Smooth muscle cell of bladder (primary cell): Measurements from ENCODE around the gene LENG8. TPM values are rescaled to one million over a fixed set of nuclear protein-coding genes. Genes with fewer than 3 reads are reported as not detected.

Experiments used
- total RNA-seq: library from RNA; depleted of rRNA; stranded (reverse); fragments of >200 nt; gene quantifications from 2 replicates; pipeline ENCODE4 v1.2.3, GENCODE V29; 2014

The LENG8 gene
- 30.4 and 42.3 TPM in 2 replicates for total RNA-seq

GRCh38 chr19:54448774-54449700 lies at the start of gene LENG8:
TSS of gene LENG8 (plus strand) at chr19:54449199. CDS start at chr19:54451345, 2,146 bp downstream.

GRCh38 chr19:54415208-54415900 lies 33.6 kb upstream of the LENG8 start, which contains the start of gene TTYH1:
TSS of gene TTYH1 (plus strand) at chr19:54415464. CDS start at chr19:54415553, 89 bp downstream.

GRCh38 chr19:54463531-54464043 lies 14.6 kb downstream of the LENG8 start, which contains the start of gene LENG9:
TSS of gene LENG9 (minus strand) at chr19:54463778. CDS start at chr19:54463526, 252 bp downstream.

DNA sequence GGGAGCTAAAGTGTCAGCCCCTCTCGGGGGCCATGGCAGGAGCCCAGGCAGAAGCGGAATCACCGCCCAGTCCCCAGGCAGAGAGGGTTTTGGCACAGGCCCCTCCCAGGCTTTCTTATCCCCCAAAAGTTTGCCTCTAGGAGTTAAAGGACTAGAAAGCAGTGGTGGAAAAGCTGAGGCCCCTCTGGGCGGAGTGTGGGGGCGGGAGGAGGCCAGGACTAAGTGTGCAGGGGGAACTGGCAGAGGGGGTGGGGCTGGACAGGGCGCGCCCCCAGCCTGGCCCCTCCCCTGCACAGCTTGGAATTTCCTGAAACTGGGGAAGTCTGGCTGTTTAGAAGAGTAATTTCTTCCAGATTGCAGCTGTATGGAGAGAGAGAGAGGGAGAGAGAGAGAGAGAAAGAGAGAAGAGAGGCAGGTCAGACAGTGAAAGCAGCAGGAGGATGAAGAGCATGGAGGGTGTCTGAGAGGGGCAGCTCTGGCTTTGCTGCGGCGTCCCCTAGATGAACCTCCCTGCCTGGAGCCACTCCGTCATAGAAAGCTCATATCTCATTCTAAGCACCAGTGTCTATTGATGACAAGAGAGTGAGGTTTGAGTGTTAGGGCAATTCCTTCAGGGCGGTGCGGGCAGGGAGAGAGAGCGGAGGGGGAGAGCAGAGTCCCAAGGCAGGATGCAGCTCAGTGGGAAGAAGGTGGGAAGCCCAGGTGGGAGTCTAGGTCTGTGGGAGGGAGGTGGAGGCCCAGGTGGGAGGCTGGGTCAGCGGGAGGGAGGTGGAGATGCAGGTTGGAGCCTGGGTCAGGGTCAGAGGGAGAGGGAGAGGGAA lies 24.3 kb downstream of the LENG8 start, which contains the start of gene CDC42EP5:
TSS of gene CDC42EP5 (minus strand) at position 226 of the 821 bp plus-strand sequence. CDS start 7,749 bp downstream, outside the sequence.

DNA sequence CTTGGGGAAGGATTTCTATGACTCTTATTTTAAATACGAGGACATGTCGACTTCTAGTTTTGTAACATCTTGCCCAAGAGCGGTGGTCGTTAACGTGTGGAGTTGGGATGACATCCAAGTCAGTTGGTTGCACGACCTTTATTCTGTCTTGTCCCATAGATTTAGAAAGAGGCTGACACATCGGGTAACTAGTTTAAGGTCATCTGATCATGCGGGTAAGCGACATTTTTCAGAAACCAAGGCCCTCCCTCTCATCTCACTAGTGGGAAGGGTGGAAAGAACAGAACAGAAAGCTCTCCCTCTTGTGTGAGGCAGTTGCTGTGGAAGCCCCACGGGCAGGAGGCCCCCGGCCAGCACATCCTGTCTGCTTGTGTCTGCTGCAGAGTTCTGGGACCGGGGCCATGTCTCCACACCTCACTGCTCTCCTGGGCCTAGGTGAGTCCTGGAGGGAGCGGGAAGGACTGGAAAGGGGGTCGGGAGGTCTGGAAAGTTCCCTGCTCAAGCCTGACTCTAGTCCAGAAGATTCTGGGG lies 53.6 kb downstream of the LENG8 start, which contains the start of gene LAIR2:
TSS of gene LAIR2 (plus strand) at position 314 of the 531 bp plus-strand sequence. CDS start at position 402, 88 bp downstream.

Other genes with a start within 250 kb of the LENG8 start
- gene RPS9, start 248.3 kb upstream of the LENG8 start, total RNA-seq, result 3,148 and 3,177 TPM in 2 replicates
- gene LILRB3, start 226.2 kb upstream of the LENG8 start, total RNA-seq, result not detected in 2 replicates
- gene LILRA6, start 206.4 kb upstream of the LENG8 start, total RNA-seq, result not detected in 2 replicates
- gene LILRB5, start 191.9 kb upstream of the LENG8 start, total RNA-seq, result not detected in 2 replicates
- gene LILRB2, start 168.1 kb upstream of the LENG8 start, total RNA-seq, result not detected in 2 replicates
- not detected in 2 replicates for gene LILRA5, start 136.0 kb upstream of the LENG8 start, total RNA-seq
- not detected in 2 replicates for gene LILRA4, start 110.0 kb upstream of the LENG8 start, total RNA-seq
- gene LAIR1, start 84.3 kb upstream of the LENG8 start, total RNA-seq, result not detected in 2 replicates
- not detected in 2 replicates for gene TTYH1, start 33.7 kb upstream of the LENG8 start, total RNA-seq
- gene LENG9, start 14.6 kb downstream of the LENG8 start, total RNA-seq, result 7.3 and 10.2 TPM in 2 replicates
- 12.4 and 16.1 TPM in 2 replicates for gene CDC42EP5, start 24.1 kb downstream of the LENG8 start, total RNA-seq
- not detected in 2 replicates for gene LAIR2, start 53.6 kb downstream of the LENG8 start, total RNA-seq
- gene LILRA2, start 124.6 kb downstream of the LENG8 start, total RNA-seq, result not detected in 2 replicates
- gene LILRA1, start 144.4 kb downstream of the LENG8 start, total RNA-seq, result not detected in 2 replicates
- gene LILRB1, start 181.3 kb downstream of the LENG8 start, total RNA-seq, result not detected in 2 replicates
- gene LILRB4, start 213.8 kb downstream of the LENG8 start, total RNA-seq, result not detected in 2 replicates